ENCODE results near the gene NOVA2. TPM values are rescaled to one million over a fixed set of nuclear protein-coding genes. Genes with fewer than 3 reads are reported as not detected.

NOVA2 gene
- total RNA-seq, 1 experiment from 2014 or later, result not detected

DNA sequence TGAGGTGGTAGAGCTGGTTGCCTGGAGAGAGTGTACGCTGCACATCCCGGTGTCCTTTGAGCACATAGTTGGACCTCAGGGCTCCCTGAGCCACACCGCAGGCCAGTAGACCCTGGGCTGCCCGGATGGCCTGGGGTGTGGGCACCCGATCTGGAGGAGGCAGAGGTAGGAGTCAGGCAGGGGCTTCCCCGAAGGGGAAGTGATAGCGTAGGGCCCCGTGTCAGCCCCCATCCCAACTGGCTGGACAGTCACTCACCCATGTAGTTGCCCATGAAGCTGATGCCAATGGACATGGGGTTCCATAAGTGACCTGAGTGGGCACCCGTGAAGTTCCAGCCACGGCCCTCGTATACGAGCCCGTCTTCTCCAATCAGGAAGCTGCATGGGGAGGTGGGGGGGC lies 45.6 kb upstream of the NOVA2 start:
- Histone ChIP-seq H3K4me3 (ENCODE audit: low read depth, low read length, poor library complexity, severe bottlenecking) (no peak overlapping the region), H3K9me3 (ENCODE audit: low read depth, low read length, poor library complexity, severe bottlenecking) (no peaks in the 10 kb centered on the region), H3K27ac (ENCODE audit: low read depth, low read length, poor library complexity, severe bottlenecking) (no peak overlapping the region), H3K4me1 (ENCODE audit: insufficient read depth, low read length, poor library complexity, severe bottlenecking) (peaks cover 15% of the 10 kb centered on the region), H3K36me3 (ENCODE audit: insufficient read depth, low read length, poor library complexity, severe bottlenecking) (no peaks in the 10 kb centered on the region), H3K27me3 (replicated peaks; ENCODE audit: insufficient read depth, low read depth, low read length, poor library complexity) (peaks cover 13% of the 10 kb centered on the region)
- ChIA-PET POLR2A (ENCODE audit: low non-redundant PET) (no interaction called here), CTCF (interaction anchor here (0.5 to 0.6 kb wide), 2 partner anchors 8 to 249 kb away, joined by 3 to 6 read pairs; no protein-coding TSS in a partner anchor)
- no peak for DNase-seq (ENCODE audit: low spot score)
- no TSS peak for BruUV-seq (replicated peaks)
- TF ChIP-seq EZH2 (IDR thresholded peaks at IDR 0.05; ENCODE audit: borderline replicate concordance, low read depth, low read length, poor library complexity, severe bottlenecking), result no peak
- TF ChIP-seq, protein P1, sequence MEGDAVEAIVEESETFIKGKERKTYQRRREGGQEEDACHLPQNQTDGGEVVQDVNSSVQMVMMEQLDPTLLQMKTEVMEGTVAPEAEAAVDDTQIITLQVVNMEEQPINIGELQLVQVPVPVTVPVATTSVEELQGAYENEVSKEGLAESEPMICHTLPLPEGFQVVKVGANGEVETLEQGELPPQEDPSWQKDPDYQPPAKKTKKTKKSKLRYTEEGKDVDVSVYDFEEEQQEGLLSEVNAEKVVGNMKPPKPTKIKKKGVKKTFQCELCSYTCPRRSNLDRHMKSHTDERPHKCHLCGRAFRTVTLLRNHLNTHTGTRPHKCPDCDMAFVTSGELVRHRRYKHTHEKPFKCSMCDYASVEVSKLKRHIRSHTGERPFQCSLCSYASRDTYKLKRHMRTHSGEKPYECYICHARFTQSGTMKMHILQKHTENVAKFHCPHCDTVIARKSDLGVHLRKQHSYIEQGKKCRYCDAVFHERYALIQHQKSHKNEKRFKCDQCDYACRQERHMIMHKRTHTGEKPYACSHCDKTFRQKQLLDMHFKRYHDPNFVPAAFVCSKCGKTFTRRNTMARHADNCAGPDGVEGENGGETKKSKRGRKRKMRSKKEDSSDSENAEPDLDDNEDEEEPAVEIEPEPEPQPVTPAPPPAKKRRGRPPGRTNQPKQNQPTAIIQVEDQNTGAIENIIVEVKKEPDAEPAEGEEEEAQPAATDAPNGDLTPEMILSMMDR (conservative IDR thresholded peaks at IDR 0.05; ENCODE audit: low read depth, low read length), result no peak
- intact Hi-C loops (cut with micrococcal nuclease; ENCODE audit: unreplicated experiment), result no loop called here

DNA sequence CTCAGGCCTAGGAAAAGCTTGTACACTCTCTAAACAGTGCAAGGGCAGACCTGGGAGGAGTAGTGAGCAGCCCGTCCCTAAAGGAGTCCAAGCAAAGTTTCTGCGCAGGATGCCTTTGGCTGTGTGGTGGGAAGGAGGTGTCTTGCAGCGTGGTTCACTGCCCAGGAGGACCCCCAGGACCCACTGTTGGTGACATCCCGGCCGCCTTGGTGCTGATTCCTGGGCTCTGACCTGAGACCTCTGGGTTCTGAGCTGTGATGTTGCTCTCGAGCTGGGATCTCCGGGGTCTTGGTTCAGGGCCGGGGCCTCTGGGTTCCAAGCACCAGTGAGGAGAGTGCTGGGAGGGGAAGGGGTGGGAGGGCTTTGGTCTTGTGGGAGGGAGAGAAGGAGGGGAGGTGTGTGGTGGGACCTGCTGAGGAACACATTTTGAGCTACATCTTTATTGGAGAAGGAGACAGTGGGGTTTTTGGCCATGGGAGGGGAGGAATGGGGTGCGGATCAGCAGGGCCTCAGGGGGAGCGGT lies 45.1 kb upstream of the NOVA2 start:
- no peak overlapping the region for H3K27ac ChIP-seq (ENCODE audit: low read depth, low read length, poor library complexity, severe bottlenecking)
- H3K27me3 ChIP-seq (replicated peaks; ENCODE audit: insufficient read depth, low read depth, low read length, poor library complexity), result peaks cover 15% of the 10 kb centered on the region
- BruUV-seq (replicated peaks), result no TSS peak
- no peak overlapping the region for H3K4me3 ChIP-seq (ENCODE audit: low read depth, low read length, poor library complexity, severe bottlenecking)
- H3K9me3 ChIP-seq (ENCODE audit: low read depth, low read length, poor library complexity, severe bottlenecking), result no peaks in the 10 kb centered on the region
- no peaks in the 10 kb centered on the region for H3K36me3 ChIP-seq (ENCODE audit: insufficient read depth, low read length, poor library complexity, severe bottlenecking)
- intact Hi-C loops (cut with micrococcal nuclease; ENCODE audit: unreplicated experiment), result no loop called here
- peaks cover 15% of the 10 kb centered on the region for H3K4me1 ChIP-seq (ENCODE audit: insufficient read depth, low read length, poor library complexity, severe bottlenecking)
- no peak for DNase-seq (ENCODE audit: low spot score)
- ChIA-PET POLR2A (ENCODE audit: low non-redundant PET) (no interaction called here), CTCF (interaction anchor here (0.5 to 2.3 kb wide), 3 partner anchors 8 to 248 kb away, joined by 3 to 8 read pairs (median 6); no protein-coding TSS in a partner anchor)
- TF ChIP-seq, protein P1 (conservative IDR thresholded peaks at IDR 0.05; ENCODE audit: low read depth, low read length), result no peak
- TF ChIP-seq EZH2 (IDR thresholded peaks at IDR 0.05; ENCODE audit: borderline replicate concordance, low read depth, low read length, poor library complexity, severe bottlenecking), result no peak

DNA sequence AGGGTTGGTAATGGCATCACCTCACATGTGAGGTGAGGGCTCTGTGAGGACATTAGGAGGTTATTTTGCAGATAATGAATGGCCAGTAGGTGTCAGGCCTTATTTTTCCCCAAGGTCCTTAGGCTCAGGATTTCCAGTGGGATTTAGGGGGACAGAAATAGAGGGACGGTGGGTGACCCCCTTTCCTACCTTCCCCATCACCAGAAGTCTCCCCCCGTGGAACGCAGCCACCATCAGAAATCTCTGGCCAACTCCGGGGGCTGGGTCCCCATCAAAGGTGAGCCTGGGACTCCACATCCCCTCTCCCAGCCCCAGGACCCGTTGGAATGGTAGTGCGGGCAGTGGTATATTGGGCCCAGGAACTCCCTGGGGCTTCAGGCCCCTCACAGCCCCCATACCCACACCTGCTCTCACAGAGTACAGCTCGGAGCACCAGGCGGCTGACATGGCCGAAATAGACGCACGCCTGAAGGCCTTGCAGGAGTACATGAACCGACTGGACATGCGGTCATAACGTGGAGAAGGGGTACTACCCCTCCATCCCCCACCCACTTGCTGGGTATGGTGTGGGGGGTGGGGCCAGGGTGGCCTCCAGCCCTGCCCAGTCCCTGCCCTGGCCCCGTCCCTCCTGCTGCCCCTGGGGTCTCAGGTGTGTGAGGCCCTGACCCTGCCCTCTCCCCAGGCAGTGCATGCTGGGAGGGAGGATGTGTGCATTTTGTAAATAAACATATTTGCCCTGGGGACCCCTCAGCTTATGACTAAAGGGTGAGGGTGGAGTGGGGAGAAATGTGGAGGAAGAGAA lies 44.4 kb upstream of the NOVA2 start:
- no TSS peak for BruUV-seq (replicated peaks)
- H3K27me3 ChIP-seq (replicated peaks; ENCODE audit: insufficient read depth, low read depth, low read length, poor library complexity), result peaks cover 12% of the 10 kb centered on the region
- no peak overlapping the region for H3K27ac ChIP-seq (ENCODE audit: low read depth, low read length, poor library complexity, severe bottlenecking)
- no peak overlapping the region for H3K4me3 ChIP-seq (ENCODE audit: low read depth, low read length, poor library complexity, severe bottlenecking)
- CTCF ChIA-PET, result interaction anchor here (1.1 to 2.3 kb wide), 2 partner anchors 10 to 60 kb away, joined by 3 to 8 read pairs; no protein-coding TSS in a partner anchor
- peaks cover 15% of the 10 kb centered on the region for H3K4me1 ChIP-seq (ENCODE audit: insufficient read depth, low read length, poor library complexity, severe bottlenecking)
- no peaks in the 10 kb centered on the region for H3K36me3 ChIP-seq (ENCODE audit: insufficient read depth, low read length, poor library complexity, severe bottlenecking)
- intact Hi-C loops (cut with micrococcal nuclease; ENCODE audit: unreplicated experiment), result no loop called here
- H3K9me3 ChIP-seq (ENCODE audit: low read depth, low read length, poor library complexity, severe bottlenecking), result no peaks in the 10 kb centered on the region
- POLR2A ChIA-PET (ENCODE audit: low non-redundant PET), result no interaction called here
- DNase-seq (ENCODE audit: low spot score), result no peak
- TF ChIP-seq, protein P1 (conservative IDR thresholded peaks at IDR 0.05; ENCODE audit: low read depth, low read length), result no peak
- TF ChIP-seq EZH2 (IDR thresholded peaks at IDR 0.05; ENCODE audit: borderline replicate concordance, low read depth, low read length, poor library complexity, severe bottlenecking), result no peak

Data from A673 (cell line).